Measurements from ENCODE around the gene NRG2.

DNA sequence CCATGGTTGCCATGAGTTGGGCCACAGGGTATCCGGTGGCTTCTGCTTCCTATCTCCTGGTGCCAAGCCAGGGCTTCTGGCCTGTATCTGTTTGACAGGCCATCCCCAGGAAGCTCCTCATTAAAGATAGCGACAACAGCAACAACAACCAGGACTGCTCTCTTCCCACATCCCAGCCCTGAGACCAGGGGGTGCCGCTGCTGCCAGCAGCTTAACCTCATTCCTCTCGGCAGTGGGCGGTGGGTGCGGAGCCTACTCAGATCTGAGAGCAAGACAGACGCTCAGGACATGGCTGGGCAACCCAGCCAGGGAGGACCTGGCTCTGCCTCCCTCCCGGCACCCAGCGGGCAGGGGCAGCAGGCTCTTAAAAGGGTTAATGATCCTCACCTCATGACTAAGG lies 149.2 kb downstream of the NRG2 start:
- TF ChIP-seq, protein P1, sequence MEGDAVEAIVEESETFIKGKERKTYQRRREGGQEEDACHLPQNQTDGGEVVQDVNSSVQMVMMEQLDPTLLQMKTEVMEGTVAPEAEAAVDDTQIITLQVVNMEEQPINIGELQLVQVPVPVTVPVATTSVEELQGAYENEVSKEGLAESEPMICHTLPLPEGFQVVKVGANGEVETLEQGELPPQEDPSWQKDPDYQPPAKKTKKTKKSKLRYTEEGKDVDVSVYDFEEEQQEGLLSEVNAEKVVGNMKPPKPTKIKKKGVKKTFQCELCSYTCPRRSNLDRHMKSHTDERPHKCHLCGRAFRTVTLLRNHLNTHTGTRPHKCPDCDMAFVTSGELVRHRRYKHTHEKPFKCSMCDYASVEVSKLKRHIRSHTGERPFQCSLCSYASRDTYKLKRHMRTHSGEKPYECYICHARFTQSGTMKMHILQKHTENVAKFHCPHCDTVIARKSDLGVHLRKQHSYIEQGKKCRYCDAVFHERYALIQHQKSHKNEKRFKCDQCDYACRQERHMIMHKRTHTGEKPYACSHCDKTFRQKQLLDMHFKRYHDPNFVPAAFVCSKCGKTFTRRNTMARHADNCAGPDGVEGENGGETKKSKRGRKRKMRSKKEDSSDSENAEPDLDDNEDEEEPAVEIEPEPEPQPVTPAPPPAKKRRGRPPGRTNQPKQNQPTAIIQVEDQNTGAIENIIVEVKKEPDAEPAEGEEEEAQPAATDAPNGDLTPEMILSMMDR (IDR thresholded peaks at IDR 0.05) = no peak
- TF ChIP-seq POLR2A (IDR thresholded peaks at IDR 0.05) = no peak

Data from esophagus squamous epithelium (tissue), 4 donors.